ENCODE data around the gene YJU2.
"Not testable (repeated sequence)": the region's sequence is repeated elsewhere in the genome, so short reads cannot be mapped to it uniquely, and the experiment has no call there.

The YJU2 gene

GRCh38 chr19:4228765-4229178 is 18.1 kb upstream of the YJU2 start:
- no peak for DNase-seq (ENCODE audit: low read depth)
- TF ChIP-seq CTCF (IDR thresholded peaks at IDR 0.05; ENCODE audit: control insufficient read depth, extremely low read depth, insufficient read depth) = no peak
- H3K4me3 ChIP-seq (ENCODE audit: low read depth, low read length) = no peak overlapping the region

- no peak within 1 kb of the TSS for H3K4me3 ChIP-seq (ENCODE audit: low read depth, low read length)
These were observed 17.5 kb upstream of the YJU2 start, which contains the start of gene EBI3 for GRCh38 chr19:4229179-4229931. EBI3 (plus strand) TSS chr19:4229523; CDS start chr19:4229551, 28 bp downstream.

GRCh38 chr19:4230237-4230636 is 16.6 kb upstream of the YJU2 start:
- not testable (repeated sequence) for DNase-seq (ENCODE audit: low read depth); H3K4me3 ChIP-seq (ENCODE audit: low read depth, low read length)

More at GRCh38 chr19:4229179-4229931, 17.5 kb upstream of the YJU2 start, which contains the start of gene EBI3:
- TF ChIP-seq CTCF (IDR thresholded peaks at IDR 0.05; ENCODE audit: control insufficient read depth, extremely low read depth, insufficient read depth) = no peak
- no peak for DNase-seq (ENCODE audit: low read depth)

GRCh38 chr19:4231521-4231920 is 15.4 kb upstream of the YJU2 start:
- H3K4me3 ChIP-seq (ENCODE audit: low read depth, low read length) = not testable (repeated sequence)

GRCh38 chr19:4232139-4232538 is 14.7 kb upstream of the YJU2 start:
- not testable (repeated sequence) for DNase-seq (ENCODE audit: low read depth); H3K4me3 ChIP-seq (ENCODE audit: low read depth, low read length)

More at GRCh38 chr19:4231521-4231920, 15.4 kb upstream of the YJU2 start:
- not testable (repeated sequence) for DNase-seq (ENCODE audit: low read depth)

- TF ChIP-seq CTCF (IDR thresholded peaks at IDR 0.05; ENCODE audit: control insufficient read depth, extremely low read depth, insufficient read depth) = no peak
- DNase-seq (ENCODE audit: low read depth) = no peak
These were observed 14.1 kb upstream of the YJU2 start for GRCh38 chr19:4232614-4233281.

GRCh38 chr19:4233282-4233853 is 13.5 kb upstream of the YJU2 start:
- peak; percentile 43 for TF ChIP-seq CTCF (IDR thresholded peaks at IDR 0.05; ENCODE audit: control insufficient read depth, extremely low read depth, insufficient read depth)
- DNase-seq (ENCODE audit: low read depth) = no peak
- no peak overlapping the region for H3K4me3 ChIP-seq (ENCODE audit: low read depth, low read length)

More at GRCh38 chr19:4232614-4233281, 14.1 kb upstream of the YJU2 start:
- H3K4me3 ChIP-seq (ENCODE audit: low read depth, low read length) = no peak overlapping the region

GRCh38 chr19:4234142-4234861 is 12.6 kb upstream of the YJU2 start:
- H3K4me3 ChIP-seq (ENCODE audit: low read depth, low read length) = no peak overlapping the region
- TF ChIP-seq CTCF (IDR thresholded peaks at IDR 0.05; ENCODE audit: control insufficient read depth, extremely low read depth, insufficient read depth) = no peak
- no peak for DNase-seq (ENCODE audit: low read depth)

Measured in LNCaP clone FGC (cell line).